Smooth muscle cell (in vitro differentiated cells): ENCODE results near the gene MRPS35. TPM values are rescaled to one million over a fixed set of nuclear protein-coding genes. Genes with fewer than 3 reads are reported as not detected.

ENCODE experiments used
- DNase-seq: peaks from one replicate; lab custom pipeline; 2025; ENCODE audit not compliant: unreplicated experiment; lab: John Stamatoyannopoulos, UW
- H2AFZ ChIP-seq: fragments of 200-600 bp; sonication (generic); 2 replicates; pipeline ENCODE4 v1.6.0; 2016; ENCODE audit warnings: antibody characterized with exemption, low read depth, mild to moderate bottlenecking
- H3F3A ChIP-seq: fragments of 200-600 bp; sonication (generic); 2 replicates; pipeline ENCODE4 v1.6.0; 2017; ENCODE audit warnings: antibody characterized with exemption, low read depth
- H3K27ac ChIP-seq: fragments of 200-600 bp; sonication (generic); 2 replicates; pipeline ENCODE4 v1.5.1; 2016; ENCODE audit warnings: low read depth, mild to moderate bottlenecking
- H3K27me3 ChIP-seq: fragments of 200-600 bp; sonication (generic); 2 replicates; pipeline ENCODE4 v1.6.1; 2016; ENCODE audit warnings: low read depth, mild to moderate bottlenecking
- H3K36me3 ChIP-seq: fragments of 200-600 bp; sonication (generic); 2 replicates; pipeline ENCODE4 v1.5.1; 2016; ENCODE audit warnings: low read depth
- H3K4me1 ChIP-seq: fragments of 200-600 bp; sonication (generic); 2 replicates; pipeline ENCODE4 v1.5.1; 2016; ENCODE audit warnings: low read depth
- H3K4me2 ChIP-seq: fragments of 200-600 bp; sonication (generic); 2 replicates; pipeline ENCODE4 v1.6.0; 2016; ENCODE audit warnings: mild to moderate bottlenecking
- H3K4me3 ChIP-seq: fragments of 200-600 bp; sonication (generic); 2 replicates; pipeline ENCODE4 v1.5.1; 2016; ENCODE audit warnings: mild to moderate bottlenecking
- H3K79me2 ChIP-seq: fragments of 200-600 bp; sonication (generic); 2 replicates; pipeline ENCODE4 v1.6.0; 2016; ENCODE audit warnings: low read depth, mild to moderate bottlenecking
- H3K9ac ChIP-seq: fragments of 200-600 bp; sonication (generic); 2 replicates; pipeline ENCODE4 v1.6.0; 2016; ENCODE audit warnings: low read depth
- H3K9me3 ChIP-seq: fragments of 200-600 bp; sonication (generic); replicated peaks from 2 replicates; pipeline ENCODE4 v1.5.1; 2016; ENCODE audit warnings: low read depth
- H4K20me1 ChIP-seq: fragments of 200-600 bp; sonication (generic); 2 replicates; pipeline ENCODE4 v1.6.0; 2016; ENCODE audit warnings: low read depth
- WGBS: methylation state at CpG from one replicate; pipeline ENCODE4 v1.1.7; 2016; ENCODE audit warnings: low lambda C conversion rate; 5-methylcytosine and 5-hydroxymethylcytosine counted together
- polyA plus RNA-seq: library from polyadenylated mRNA; unstranded; fragments of >200 nt; fragmentation: Nextera tagmentation; extraction: Ambion mirVana; gene quantifications from 2 replicates; pipeline ENCODE4 v1.2.1, GENCODE V29; 2016
- total RNA-seq: library from RNA; depleted of rRNA; stranded (reverse); fragments of >200 nt; gene quantifications from 2 replicates; pipeline ENCODE4 v1.2.3, GENCODE V29; 2014
- TF ChIP-seq, protein P1 (sequence below): fragments of 200-600 bp; sonication (generic); IDR thresholded peaks from 2 replicates; pipeline ENCODE4 v1.5.1; 2017; ENCODE audit warnings: borderline replicate concordance, mild to moderate bottlenecking, antibody characterized with exemption; ENCODE audit not compliant: insufficient read depth, poor library complexity, severe bottlenecking

The MRPS35 gene
- total and polyA plus RNA-seq, 2 experiments from 2014 or later, result 51.6 to 77.1 TPM

GRCh38 chr12:27672051-27672450 lies 38.6 kb upstream of the MRPS35 start:
- no peaks in the 10 kb centered on the region for H3K79me2 ChIP-seq
- no peak overlapping the region for H3K9ac ChIP-seq
- H3K4me1 ChIP-seq, result no peaks in the 10 kb centered on the region
- H2AFZ ChIP-seq, result no peak overlapping the region
- DNase-seq, result no peak
- H4K20me1 ChIP-seq, result no peaks in the 10 kb centered on the region
- H3K27me3 ChIP-seq, result no peaks in the 10 kb centered on the region
- H3K9me3 ChIP-seq, result no peaks in the 10 kb centered on the region
- no peak overlapping the region for H3K27ac ChIP-seq
- no peak overlapping the region for H3K4me3 ChIP-seq
- H3K4me2 ChIP-seq, result no peak overlapping the region
- H3K36me3 ChIP-seq, result peaks cover 20% of the 10 kb centered on the region
- whole genome bisulfite sequencing, result 98% methylated on average over 4 of the region's 4 CpGs
- no peaks in the 10 kb centered on the region for H3F3A ChIP-seq
- TF ChIP-seq, protein P1, sequence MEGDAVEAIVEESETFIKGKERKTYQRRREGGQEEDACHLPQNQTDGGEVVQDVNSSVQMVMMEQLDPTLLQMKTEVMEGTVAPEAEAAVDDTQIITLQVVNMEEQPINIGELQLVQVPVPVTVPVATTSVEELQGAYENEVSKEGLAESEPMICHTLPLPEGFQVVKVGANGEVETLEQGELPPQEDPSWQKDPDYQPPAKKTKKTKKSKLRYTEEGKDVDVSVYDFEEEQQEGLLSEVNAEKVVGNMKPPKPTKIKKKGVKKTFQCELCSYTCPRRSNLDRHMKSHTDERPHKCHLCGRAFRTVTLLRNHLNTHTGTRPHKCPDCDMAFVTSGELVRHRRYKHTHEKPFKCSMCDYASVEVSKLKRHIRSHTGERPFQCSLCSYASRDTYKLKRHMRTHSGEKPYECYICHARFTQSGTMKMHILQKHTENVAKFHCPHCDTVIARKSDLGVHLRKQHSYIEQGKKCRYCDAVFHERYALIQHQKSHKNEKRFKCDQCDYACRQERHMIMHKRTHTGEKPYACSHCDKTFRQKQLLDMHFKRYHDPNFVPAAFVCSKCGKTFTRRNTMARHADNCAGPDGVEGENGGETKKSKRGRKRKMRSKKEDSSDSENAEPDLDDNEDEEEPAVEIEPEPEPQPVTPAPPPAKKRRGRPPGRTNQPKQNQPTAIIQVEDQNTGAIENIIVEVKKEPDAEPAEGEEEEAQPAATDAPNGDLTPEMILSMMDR, result no peak

GRCh38 chr12:27672643-27673042 lies 38.0 kb upstream of the MRPS35 start:
- Histone ChIP-seq H3K36me3 (peaks cover 15% of the 10 kb centered on the region), H3K27ac (no peak overlapping the region), H3K4me3 (no peak overlapping the region), H3K4me2 (no peak overlapping the region), H3F3A (no peaks in the 10 kb centered on the region), H3K4me1 (no peaks in the 10 kb centered on the region), H2AFZ (no peak overlapping the region), H3K9me3 (no peaks in the 10 kb centered on the region), H4K20me1 (no peaks in the 10 kb centered on the region), H3K27me3 (no peaks in the 10 kb centered on the region), H3K79me2 (no peaks in the 10 kb centered on the region), H3K9ac (no peak overlapping the region)
- TF ChIP-seq, protein P1, result no peak
- no peak for DNase-seq
- 92% methylated on average over 1 of the region's 1 CpG for WGBS

- no peak overlapping the region for H3K9ac ChIP-seq
- DNase-seq, result no peak
- H3K27me3 ChIP-seq, result no peaks in the 10 kb centered on the region
- no peaks in the 10 kb centered on the region for H4K20me1 ChIP-seq
- no peak overlapping the region for H3K27ac ChIP-seq
- peaks cover 14% of the 10 kb centered on the region for H3K36me3 ChIP-seq
- H2AFZ ChIP-seq, result no peak overlapping the region
- H3K79me2 ChIP-seq, result no peaks in the 10 kb centered on the region
- H3K4me1 ChIP-seq, result no peaks in the 10 kb centered on the region
- H3K4me3 ChIP-seq, result no peak overlapping the region
- TF ChIP-seq, protein P1, result no peak
- no peaks in the 10 kb centered on the region for H3F3A ChIP-seq
- H3K9me3 ChIP-seq, result no peaks in the 10 kb centered on the region
- H3K4me2 ChIP-seq, result no peak overlapping the region
- WGBS, result 86% methylated on average over 3 of the region's 3 CpGs
Measured at GRCh38 chr12:27673101-27673718, 37.4 kb upstream of the MRPS35 start.

GRCh38 chr12:27674989-27675388 lies 35.6 kb upstream of the MRPS35 start:
- H3K9ac ChIP-seq, result no peak overlapping the region
- no peaks in the 10 kb centered on the region for H3K27me3 ChIP-seq
- H3K4me3 ChIP-seq, result no peak overlapping the region
- H4K20me1 ChIP-seq, result no peaks in the 10 kb centered on the region
- no peaks in the 10 kb centered on the region for H3F3A ChIP-seq
- H3K9me3 ChIP-seq, result no peaks in the 10 kb centered on the region
- H3K27ac ChIP-seq, result no peak overlapping the region
- no peak for DNase-seq
- no peaks in the 10 kb centered on the region for H3K79me2 ChIP-seq
- no peaks in the 10 kb centered on the region for H3K4me1 ChIP-seq
- no peak overlapping the region for H3K4me2 ChIP-seq
- TF ChIP-seq, protein P1, result no peak
- 73% methylated on average over 2 of the region's 2 CpGs for WGBS
- H2AFZ ChIP-seq, result no peak overlapping the region
- H3K36me3 ChIP-seq, result peaks cover 20% of the 10 kb centered on the region
